GM18499 (cell line): ENCODE results near the gene SLC2A2.
"Not testable (repeated sequence)": the region's sequence is repeated elsewhere in the genome, so short reads cannot be mapped to it uniquely, and the experiment has no call there.

Source experiments
- ATAC-seq: cut with Tn5 transposase; IDR thresholded peaks from one replicate; pipeline ENCODE4 v1.9.1; 2021; ENCODE audit warnings: moderate number of reproducible peaks; ENCODE audit not compliant: insufficient read depth, unreplicated experiment

SLC2A2 gene

DNA sequence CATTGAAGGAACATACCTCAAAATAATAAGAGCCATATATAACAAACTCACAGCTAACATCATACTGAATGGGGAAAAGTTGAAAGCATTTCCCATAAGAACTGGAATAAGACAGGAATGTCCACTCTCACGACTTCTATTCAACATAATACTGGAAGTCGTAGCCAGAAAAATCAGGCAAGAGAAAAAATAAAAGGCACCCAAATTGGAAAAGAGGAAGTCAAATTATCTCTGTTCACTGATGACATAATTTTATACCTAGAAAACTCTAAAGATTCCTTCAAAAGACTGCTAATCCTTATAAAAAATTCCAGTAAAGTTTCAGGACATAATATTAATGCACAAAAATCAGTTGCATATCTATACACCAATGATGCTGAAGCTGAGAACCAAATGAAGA is 34.9 kb downstream of the SLC2A2 start:
- no peak for ATAC-seq

DNA sequence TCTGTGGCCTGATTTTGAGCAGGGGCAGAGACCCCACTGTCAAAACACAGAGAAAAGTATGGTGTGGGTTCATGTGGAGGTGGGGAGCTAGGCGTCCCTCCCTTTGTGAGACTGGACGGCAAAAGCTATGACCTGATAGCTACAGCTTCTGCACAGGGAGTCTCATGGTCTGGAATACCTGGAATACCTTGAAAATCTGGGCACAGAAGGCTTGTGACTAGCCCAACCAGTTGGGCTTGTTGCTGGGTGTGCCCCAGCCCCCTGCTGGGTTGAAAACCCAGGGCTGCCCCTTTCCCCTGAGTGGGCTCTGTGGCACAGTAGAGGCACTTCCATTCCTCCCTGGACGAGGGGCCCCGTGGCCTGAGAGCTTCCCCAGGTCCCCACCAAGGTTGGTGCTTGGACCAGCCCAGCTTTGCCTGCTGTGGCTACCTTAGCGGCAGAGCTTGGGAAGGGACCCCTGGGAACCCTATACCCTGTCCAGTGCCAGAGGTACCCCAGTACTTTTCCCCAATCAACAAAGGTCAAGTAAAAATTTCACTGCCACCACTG is 37.3 kb downstream of the SLC2A2 start:
- no peak for ATAC-seq

DNA sequence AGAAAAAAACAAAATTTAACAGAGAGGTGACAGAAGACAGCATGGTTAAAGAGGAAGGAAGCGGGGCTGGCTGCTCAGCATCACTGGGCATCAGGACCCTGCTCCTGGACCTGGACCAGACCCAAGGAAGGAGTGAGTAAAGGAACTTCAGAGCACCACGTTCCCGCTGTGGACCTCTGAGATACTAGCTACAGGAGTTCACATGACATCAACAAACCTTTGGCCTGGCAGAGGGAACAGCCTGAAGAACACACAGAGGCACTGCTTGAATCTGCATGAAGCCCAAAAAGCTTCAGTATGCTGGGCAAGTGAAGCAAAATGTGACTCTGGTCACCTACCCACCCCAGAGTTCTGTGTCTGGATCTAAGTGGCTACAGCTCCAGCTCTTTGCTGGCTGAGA is 38.1 kb downstream of the SLC2A2 start:
- ATAC-seq, result no peak

DNA sequence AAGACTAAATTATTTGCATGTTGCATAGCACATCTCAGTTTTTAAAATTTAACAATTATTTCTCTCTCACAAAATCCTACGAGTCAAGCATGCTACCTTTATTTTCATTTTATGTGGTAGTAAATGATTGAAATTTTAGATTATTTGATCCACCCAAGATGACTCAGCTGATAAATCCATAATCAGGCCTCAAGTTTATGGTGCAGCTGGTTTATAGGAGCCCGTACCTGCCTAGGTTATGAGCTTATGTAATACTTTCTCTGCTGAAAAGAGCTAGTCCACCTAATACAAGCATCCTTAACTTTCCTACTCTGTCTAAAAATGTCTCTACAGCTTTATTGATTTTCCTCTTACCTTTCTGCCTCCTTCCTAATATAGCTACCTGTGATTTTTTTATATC is 41.2 kb downstream of the SLC2A2 start:
- no peak for ATAC-seq

DNA sequence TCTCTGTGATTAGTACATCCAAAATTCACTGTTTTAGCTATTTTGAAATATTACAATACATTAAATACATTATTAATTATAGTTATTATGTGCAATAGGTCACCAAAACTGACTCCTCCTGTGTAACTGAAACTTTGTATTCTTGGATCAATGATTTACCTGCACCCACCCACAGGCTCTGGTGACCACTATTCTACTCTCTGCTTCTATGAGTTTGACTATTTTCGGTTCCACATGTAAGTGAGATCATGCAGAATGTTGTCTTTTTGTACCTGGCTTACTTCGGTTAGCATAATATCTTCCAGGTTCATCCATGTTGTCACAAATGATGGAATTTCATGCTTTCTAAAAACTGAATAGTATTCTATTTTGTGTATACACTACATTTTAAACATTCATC is 43.8 kb downstream of the SLC2A2 start:
- ATAC-seq, result peak; percentile 67

DNA sequence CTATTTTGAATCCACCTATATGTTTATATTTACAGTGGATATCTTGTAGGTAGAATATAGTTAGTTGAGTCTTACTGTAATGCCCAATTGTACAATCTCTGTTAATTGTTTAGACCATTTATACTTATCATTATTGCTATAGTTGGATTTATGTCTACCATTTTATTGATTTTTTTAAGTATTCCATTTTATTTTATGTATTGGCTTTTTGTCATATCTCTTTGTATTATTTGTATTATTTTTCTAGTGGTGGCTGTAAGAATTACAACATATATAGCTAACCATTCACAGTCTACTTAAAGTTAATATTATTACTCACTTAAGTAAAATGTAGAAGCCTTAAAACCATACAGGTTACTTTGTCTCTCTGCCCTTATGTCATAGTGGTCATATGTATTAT is 46.1 kb downstream of the SLC2A2 start:
- ATAC-seq, result no peak

DNA sequence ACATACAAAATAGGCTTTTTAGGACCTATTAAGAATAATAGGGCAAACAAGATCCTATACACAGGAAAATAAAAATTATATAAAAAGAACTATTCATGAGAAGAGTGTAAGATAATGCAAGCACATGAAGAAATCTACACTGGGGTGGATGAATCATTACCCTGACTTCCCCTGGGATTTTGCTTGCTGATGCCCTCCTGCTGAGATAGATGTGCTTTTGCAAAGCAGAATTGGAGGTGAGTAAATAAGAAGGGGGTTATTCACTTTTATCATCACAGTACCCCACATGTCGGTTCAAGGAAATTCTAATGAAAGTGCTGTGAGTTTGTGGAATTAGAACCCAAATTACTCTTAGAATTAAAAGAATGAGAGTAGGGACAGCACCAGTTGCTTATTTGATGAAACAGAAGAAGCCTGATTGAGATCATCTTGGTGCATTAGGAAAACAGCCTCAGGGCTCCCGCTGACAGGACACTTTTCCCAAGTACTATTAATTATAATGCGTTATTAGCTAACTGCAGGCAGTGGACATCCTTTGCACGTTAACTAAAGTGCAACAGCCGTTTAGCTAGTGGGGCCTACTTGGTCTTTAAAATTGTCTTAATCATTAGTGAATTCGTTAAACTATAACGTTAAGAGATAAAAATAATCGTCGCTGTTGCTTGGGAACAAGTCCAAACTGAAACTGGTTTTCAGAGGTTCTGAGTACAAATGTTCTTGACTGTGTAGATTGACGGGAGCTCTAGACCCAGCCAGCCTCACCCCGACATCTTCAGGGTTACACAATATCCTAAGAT is 48.4 kb downstream of the SLC2A2 start:
- ATAC-seq, result no peak

DNA sequence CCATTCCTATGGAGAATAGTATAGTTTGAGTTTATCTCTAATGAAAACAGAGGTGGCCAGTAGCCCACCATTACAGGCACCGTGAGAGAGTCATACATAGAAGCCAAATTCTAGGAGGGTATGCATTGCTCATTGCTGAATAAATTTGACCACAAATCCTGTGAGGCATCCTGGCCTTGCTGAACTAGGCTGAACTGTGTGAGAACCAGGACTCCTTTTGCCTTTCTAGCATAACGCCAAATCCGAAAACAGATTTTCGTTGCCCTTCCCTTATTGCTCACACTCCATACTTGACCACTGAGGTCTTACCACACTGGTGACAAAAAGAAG is 50.4 kb downstream of the SLC2A2 start:
- ATAC-seq, result no peak

DNA sequence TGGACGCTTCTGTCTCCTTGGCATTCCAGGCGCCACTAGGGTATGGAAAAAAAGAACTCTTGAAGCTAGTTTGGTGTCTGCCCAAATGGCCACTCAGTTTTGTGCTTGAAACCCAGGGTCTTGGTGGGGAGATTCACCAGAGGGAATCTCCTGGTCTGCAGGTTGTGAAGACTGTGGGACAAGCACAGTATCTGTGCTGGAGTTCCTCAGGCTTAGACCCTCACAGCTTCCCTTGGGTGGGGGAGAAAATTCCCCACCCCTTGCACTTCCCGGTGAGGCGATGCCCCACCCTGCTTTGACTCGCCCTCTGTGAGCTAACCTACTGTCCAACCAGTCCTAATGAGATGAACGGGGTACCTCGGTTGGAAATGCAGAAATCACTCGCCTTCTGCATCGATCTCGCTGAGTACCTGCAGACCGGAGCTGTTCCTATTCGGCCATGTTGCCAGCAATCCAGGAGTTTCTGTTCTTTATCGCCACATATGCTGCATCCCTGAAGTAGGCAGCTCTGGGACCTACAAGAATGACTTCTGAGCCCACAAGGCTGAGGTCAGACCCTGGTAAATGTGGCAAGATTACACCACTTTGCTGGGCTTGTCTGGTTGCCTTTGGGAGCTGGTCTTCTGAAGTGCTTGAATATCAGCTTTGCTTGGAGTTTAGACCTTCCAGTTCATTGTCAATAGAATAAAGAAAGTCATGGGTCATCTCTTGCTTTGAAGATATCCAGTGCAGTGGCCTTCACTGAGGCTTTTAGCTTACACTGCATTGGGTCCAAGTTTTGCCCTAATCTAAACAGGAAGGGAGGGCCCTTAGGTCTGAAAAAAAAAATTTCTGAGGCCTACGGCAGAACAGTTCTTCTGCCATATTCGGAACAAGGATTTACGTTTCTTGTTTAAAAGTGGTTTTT is 51.0 kb downstream of the SLC2A2 start:
- no peak for ATAC-seq

DNA sequence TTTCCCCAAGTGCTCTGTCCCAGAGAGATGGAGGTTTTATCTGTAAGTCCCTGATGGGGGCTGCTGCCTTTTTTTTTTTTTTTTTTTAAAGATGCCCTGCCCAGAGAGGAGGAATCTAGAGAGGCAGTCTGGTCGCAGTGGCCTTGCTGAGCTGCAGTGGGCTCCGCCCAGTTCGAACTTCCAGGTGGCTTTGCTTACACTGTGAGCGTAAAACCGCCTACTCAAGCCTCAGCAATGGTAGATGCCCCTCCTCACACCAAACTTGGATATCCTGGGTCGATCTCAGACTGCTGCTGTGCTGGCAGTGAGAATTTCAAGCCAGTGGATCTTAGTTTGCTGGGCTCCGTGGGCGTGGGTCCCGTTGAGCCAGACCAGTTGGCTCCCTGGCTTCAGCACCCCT is 51.6 kb downstream of the SLC2A2 start:
- no peak for ATAC-seq

DNA sequence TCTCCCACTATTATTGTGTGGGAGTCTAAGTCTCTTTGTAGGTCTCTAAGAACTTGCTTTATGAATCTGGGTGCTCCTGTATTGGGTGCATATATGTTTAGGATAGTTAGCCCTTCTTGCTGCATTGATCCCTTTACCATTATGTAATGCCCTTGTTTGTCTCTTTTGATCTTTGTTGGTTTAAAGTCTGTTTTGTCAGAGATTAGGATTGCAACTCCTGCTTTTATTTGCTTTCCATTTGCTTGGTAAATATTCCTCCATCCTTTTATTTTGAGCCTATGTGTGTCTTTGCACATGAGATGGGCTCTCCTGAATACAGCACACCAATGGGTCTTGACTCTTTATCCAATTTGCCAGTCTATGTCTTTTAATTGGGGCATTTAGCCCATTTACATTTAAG is 53.6 kb downstream of the SLC2A2 start:
- ATAC-seq, result not testable (repeated sequence)

DNA sequence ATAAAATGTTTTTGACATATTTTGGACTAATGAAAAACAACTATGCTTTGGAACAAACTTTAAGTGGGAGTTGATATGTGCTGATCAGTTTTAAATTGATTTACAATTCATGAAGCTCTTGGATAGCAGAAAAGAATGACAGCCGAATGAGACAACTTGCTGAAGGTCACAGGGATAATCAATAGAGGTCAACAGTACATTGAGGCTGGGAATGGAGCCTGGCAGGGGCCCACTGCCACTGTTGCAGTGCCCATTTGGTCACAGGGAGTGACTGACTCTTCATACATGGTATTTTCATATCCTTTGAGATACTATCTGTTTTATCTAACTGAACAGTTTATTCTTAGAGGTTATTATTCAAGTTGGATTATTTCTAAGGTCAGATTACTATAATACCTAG is 59.4 kb downstream of the SLC2A2 start:
- ATAC-seq, result no peak

DNA sequence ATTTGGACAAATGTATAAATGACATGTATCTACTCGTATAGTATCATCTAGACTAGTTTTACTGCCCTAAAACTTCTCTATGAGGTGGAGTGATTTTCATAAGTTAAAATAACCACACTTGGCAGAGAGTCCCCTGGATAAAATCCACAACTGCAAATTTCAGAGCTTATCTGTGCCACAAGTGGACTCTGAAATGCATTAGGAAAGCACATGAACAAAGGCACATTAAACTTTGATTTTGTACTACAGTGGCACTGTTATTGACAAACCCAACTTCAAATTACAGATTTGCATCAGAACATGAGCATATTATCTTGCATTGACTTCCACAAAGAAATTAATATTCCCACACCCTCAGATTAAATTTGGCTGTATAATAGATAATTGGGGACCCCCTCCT is 60.0 kb downstream of the SLC2A2 start:
- ATAC-seq, result no peak

DNA sequence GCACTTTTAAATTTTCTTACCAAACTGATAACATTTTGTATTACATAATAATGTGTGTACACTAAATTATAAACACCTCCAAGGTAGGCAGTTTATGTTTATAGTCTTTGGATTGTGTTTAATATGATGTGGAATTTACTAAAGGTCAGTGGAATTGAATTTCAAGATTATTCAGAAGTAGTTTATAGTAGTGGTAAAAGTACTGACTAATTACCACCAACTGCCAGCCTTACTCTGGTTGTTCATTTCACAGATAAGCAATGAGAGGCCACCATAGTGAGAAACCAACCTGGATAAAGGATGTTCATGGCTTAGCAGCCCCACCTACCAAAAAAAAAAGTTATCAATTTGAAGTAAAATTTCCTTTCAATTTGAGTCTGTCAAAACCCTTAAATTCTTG is 64.1 kb downstream of the SLC2A2 start:
- ATAC-seq, result no peak

DNA sequence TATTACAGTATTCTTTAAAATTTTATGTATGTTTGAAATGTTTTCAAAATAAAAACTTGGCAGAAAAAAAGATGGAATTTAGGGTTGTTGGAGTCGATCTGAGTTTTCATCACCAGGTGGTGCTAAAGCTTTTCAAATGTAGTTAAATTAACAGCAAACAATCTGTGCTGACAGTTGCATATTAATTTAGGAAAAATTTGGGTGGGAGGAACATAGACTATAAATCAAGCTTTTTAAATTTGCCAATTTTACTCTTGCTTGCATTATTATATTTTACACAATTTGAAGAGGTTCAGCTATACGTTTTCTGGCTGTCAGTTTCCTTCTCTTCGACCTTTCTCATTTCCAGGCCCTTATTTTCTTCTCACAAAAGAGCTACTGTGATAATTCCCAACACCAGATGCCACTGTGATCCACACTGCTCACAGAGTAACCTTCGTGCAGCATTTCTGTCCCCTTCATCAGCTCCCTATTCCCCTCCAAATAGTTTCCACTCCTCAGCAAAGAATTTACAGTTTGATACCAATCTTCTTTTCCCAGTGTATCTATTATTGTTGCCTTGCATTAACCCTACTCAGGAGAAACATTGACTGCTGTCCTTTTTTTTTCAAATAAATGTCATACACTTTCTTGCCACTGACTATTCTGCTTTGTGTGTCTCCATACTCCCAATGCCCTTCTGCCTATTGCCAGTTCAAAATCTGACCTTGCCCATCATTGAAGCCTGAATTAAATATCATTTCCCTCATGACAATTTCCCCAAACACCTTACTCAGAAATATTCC is 64.7 kb downstream of the SLC2A2 start:
- no peak for ATAC-seq

DNA sequence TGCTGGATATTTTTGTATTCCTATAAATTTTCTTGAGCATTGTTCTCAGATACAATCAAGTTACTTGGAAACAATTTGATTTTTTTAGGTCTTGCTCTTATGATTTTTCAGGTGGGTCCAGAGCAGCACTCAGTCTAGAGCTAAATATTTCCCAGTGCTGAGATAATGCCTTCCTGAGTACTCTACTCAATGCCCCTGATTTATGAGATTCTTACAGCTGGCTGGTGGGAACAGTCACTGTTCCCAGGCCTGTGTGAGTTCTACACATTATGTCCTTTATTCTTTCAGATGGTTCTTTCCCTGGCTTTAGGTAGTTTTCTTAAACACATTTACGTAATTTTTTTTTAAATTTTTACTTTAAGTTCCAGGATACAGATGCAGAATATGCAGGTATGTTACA is 67.1 kb downstream of the SLC2A2 start:
- ATAC-seq, result no peak

DNA sequence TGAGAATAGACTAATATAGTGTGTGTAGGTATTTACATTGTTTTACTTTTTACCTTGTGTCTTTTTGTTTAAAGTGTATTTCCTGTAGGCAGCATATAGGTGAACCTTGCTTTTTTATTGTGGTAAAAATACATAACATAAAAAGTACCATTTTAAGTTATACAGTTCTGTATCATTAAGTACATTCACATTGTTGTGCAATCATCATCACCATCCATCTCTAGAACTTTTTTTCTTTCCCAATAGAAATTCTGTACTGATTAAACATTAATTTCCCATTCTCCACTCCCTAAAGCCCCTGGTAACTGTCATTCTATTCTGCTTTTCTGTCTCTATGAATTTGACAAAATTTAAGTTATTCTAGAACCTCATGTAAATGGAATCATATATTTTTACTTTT is 69.9 kb downstream of the SLC2A2 start:
- no peak for ATAC-seq

DNA sequence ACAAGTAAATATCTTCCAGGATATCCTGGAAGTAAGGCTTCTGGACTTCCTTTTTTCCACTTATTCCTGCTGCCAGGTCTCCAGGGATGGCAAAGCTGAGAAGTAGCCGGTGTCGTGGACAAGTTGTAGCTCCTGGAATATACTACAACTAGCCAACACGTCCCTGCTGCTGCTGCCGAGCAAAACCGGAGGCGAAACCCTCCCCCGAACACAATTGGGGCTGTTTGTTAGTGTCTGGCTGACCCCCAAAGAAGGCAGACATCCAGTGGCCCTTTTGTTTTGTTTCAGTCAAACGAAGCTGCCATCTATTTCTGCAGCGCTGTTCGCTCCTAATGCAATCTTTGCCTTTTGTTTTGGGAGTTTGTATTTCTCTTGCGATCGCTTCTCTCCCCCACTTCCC is 72.8 kb downstream of the SLC2A2 start:
- ATAC-seq, result no peak

DNA sequence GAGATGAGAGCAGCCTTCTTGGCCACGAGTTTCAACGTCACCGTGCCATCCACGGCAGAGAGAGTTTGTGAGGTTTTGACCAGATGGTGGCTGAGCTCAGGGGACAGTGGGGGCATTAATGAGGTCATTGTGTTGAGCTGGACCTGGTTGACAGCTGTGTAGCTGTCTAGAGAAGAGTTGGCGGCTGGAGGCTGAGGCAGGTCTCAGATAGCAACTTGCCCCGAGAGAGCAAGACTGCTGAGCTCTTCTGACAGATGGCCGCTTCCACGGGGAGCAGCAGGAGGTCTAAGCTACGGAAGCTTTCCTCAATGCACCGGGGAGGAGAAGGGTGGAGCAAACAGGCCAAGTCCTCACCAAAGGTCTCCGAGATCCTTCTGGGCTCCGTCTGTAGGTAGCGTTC is 73.3 kb downstream of the SLC2A2 start:
- no peak for ATAC-seq

DNA sequence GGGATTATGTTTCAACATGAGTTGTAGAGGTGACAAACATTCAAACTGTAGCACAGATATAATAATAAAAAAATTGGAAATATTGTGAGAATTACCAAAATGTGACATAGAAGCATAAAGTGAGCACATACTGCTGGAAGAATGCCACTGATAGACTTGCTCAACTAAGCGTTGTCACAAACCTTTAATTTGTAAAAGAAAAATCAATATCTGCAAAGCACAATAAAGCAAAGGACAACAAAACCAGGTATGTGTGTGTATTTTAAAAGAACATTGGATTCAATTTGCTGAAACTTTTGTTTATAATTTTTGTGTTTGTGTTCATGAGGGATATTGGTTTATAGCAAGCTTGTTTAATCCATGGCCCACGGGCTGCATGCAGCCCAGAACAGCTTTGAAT is 77.3 kb downstream of the SLC2A2 start:
- ATAC-seq, result no peak
